ENCODE results near the gene CLRN3.

The CLRN3 gene, protein sequence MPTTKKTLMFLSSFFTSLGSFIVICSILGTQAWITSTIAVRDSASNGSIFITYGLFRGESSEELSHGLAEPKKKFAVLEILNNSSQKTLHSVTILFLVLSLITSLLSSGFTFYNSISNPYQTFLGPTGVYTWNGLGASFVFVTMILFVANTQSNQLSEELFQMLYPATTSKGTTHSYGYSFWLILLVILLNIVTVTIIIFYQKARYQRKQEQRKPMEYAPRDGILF

DNA sequence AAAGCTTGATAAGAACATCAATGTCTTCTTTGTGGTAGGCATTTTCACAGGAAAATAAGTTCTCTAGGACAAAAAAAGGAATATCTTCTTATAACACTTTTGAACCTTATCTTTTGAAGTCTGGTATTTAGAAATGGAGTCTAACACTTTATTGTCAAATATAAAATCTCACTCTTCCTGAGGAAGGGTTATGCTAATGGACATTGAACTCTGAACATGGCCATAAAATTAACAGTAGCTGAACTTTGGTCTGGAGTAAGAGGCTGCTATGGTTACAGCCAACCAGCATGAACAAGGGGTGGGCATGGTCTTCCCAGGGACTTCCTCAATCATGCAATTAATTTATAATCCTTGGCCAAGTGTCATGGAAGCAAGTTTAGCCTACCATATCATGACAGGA, at the start of gene CLRN3:
Gene CLRN3, minus strand, starts transcription at position 199 of the 400 bp plus-strand sequence. Its CDS starts 157 bp downstream, at position 42.
- no peak for DNase-seq

DNA sequence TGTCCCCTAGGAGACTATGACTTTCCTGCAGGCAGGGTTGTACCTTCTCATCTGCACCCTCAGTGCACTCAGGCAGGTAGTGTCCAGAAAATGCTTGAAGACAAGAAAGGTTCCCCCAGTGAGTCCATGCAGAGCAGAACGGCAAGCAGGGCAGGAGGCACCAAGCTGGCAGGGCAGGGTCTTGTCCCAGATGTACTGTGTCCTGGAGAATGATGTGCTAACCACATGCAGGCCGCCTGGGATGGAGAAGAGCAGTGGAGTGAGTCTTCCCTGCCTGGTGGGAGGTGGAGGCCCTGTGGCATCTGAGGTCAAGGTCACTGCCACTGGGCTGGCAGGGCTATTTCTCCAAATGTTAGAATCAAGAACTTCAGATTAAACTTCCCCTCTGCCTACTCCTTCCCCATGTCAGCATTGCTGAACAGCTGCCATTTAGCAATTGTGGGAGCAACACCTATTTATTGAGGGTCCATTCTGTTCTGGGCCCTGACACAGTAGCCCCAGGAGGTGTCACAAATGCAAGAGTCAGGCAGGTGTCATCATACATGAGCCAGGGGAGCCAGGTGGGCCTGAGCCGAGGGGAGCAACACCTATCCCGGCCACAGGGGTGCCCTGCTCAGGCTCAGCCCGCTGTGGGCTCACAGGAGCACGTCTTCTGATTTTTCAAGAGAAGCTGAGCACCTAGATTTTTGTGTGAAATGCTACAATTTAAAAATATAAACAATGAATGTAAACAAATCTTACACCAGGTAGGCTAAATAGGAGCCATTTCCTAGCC, 48.3 kb upstream of the CLRN3 start:
- no peak for DNase-seq

DNA sequence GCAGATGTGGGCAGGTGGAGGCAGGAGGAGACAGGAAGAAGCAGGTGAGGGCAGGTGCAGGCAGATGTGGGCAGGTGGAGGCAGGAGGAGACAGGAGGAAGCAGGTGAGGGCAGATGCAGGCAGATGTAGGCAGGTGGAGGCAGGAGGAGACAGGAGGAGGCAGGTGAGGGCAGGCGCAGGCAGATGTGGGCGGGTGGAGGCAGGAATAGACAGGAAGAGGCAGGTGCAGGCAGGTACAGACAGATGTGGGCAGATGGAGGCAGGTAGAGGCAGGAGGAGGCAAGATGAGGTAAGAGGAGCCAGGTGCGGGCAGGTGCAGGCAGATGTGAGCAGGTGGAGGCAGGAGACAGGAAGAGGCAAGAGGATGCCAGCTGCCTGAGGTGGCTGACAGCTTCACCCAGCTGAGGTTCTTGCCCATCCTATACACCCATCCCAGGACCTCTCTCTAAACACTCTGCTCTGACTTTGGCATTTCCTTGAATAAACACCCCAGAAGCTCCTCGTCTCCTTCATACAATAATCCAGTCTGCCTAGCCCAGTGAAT, 47.1 kb upstream of the CLRN3 start:
- DNase-seq, result no peak

DNA sequence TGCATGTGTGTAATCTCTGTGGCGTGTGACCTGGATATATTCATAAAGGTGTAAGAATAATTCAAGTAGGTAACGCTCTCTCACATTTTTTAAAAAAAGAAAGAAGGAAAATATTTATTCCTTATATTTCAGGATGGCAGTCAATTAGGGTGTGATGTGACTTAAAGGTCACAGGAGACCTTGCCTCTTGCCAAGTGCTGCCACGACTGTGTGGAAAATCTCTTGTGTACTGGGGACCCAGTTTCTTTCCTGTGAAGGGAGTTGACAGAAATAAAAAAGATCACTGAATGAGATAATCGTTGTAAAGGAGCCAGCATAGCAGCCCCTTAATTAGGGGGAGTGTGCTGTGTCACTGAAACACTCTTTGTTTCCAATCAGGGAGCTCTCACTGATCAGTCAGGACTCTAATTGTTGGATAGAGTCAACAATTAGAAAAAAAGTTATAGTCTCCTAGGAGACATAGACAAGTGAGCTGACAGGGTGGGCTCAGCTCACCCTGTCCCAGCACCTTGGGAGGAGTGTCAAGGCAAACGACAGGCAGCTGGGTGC, 45.2 kb upstream of the CLRN3 start:
- DNase-seq, result no peak

DNA sequence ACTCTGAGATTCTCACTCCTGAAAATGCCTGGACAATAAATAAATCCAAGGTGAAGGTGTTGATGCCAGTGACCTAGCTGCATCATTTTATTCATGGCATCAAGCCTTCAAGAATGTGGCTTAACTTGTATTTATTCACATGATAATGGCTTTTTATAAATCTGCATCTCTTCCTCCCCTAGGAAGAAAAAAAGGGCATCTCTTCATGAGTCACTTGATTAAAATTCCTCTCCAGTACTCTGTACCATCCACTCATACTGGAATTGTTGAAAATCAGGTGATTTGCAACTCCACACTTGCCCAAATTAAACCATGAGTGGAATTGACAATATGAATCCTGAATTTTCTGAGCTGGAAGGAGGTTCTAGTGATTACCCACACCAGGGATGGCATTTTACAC, 44.3 kb upstream of the CLRN3 start:
- DNase-seq, result no peak

DNA sequence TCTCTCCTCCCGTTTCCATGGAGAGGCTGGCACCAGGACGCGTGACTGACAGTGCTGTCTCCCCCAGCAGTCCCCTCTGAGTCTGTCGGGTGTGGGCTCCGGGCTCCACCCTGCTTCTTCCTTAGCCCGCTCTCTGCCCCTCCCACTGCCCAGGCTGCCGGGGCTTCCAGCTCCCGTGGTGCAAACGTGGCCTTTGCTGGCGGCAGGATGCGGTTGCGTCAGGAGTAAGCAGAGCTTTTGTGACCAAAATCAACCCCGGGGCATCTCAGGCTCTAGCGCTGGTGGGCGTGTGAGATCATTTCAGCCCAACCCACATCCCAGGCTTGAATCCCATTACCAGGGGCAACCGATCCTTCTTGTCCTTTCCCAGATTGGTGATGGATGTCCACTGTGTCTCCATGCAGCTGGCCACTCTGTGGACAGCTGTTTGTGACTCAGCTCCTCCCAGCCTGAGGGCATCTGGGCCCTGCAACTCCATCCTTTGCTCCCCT, 42.4 kb upstream of the CLRN3 start:
- DNase-seq, result no peak

DNA sequence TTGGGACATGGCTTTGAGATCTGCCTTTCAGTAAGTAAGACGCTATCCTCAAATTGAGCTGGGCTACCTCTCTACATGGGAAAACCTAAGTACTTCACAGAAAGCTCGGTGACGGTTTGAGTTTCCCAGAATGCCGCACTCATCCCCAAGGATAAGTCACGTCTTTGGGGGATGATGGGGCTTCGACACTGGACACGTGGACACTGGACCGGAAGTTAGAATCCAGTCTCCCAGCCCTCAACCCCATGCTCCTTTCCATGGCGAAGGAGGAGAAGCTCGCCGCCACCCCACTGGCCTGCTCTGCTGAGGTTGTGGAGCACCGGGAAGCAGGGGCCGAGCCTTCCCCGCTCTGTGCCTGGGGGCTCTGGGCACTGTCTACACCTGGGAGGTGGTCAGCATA, 41.6 kb upstream of the CLRN3 start:
- no peak for DNase-seq

DNA sequence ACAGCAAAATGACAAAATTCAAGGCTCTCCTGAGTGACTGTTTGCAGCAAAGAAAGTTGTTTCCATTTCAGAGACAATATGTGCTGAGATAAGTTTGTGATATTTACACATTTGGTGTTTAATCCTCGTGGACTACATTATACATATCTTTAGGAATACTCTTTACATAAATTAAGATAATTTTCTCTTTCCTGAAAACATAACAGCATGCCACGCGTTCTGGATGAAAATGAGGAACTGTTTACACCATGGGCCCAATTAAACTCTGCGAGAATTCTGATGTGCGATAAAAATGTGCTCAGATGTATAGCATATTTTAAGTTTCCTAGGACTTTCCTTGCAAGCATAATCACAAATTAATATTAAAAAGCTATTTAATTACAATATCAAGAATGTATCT, 40.5 kb upstream of the CLRN3 start:
- no peak for DNase-seq

DNA sequence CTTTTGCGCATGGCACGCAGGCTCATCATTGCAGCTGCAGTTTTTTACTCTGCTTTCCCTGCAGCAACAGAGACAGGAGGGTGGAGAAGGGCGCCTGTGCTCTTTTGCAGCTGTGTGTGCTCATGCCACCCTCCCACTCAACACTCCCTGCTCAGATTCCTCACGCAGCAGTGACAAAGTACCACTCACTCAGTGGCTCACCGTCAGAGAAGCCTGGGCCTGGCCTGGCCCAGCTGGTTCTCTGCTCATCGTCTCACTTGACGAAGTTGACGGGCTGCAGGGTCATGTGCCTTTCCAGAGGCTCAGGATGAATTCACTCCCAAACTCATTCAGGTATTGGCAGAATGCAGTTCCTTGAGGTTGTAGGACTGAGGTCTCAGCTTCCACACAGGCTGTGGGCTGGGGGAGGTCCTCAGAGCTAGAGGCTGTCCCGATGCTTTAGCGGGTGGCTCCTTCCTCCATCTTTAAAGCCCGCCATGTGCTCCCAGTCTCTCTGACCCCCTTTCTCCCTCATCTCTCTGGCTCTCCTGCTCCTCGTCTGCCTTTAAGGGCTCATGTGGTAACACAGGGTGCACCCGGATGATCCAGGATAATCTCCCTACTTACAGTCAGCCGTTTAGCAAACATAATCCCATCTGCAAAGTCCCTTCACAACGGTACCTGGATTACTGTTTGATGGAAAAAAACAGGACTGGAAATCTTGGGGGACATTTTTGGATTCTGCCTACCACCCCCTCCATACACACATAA, 40.0 kb upstream of the CLRN3 start:
- no peak for DNase-seq

DNA sequence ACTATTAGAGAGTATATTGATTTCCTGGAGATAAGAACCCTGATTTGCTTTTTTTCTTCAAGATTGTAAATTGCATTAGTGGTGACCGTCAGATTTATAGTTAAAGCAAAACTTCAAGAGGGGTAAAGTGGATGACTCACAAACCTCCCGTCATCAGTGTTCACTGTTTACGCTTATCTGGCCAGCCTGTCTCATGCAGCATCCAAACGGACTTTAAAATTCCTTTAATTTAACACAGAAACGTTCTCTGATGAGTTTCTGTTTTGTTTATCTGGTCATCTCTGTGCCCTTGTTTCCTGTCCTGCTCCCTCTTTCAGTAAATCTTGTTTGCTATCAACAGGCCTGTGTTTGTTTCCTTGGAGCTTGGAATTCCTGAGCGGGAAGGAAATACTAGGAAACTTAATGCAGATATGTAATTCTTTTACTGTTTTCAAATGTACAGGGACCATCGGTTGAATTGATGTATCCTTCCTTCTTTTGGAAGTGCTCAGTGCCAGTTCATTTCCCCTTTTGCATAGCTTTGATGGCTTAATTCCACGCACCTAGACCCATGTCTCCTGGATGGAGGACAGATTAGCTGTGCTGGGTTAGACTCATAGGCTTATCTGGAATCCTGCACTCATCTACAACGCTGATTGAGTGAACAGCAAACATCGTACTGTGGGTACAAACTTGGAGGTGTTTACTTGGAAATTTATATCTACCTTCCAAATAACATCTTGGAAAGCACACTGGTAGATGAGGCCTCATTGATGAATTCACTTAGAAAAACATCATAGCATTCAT, 35.5 kb upstream of the CLRN3 start:
- DNase-seq, result no peak

DNA sequence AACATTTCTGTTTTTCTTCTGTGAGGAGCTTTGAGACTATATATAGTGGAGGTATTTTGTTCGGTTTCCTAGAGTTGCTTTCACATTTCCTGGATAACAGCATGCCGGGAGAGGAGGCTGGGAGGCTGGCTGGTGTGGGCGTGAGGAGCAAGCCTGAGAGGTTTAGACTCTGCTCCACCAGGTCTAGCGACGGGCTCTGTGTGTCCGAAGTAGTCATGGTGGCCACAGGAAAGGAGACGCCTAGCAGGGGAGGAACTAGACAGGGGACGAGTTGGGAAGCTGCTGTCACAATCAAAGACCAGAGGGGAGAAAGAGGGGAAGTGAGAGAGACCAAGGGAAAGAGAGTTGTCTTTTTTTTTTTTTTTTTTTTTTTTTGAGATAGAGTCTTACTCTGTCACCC, 33.7 kb upstream of the CLRN3 start:
- DNase-seq, result no peak

DNA sequence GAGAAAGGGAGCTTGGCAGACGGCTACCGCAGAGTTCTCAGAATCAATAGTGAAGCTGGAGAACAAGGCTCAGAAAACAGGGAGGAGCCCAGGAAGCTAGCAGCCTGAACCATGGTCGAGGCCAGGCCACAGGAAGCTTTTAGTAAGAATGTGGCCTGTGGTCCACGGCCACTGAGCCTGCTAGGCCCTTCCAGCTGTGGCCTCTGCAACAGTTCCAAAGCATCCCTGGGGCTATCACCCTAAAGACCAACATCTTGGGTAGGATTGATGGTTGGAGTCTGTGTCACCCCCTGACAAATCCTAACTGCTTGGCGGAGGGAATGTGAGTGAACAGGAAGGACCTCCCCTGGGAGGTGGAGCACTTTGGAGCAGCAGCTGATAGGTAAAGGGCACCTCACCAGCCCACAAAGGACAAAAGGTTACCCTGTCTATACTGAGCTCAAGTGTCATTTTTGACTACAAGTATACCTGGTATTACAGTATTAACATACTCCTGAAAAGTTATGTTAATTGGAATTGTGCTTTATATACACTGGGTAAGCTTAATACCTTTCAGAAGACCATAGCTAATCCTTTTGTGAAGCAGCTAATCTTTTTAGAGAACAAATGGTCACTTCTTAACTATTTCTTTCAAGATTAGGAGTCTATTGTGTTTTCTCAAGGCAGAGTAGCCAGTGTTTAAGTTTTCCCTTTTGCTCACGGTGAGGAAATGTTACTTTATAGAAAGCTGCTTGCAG, 32.9 kb upstream of the CLRN3 start:
- no peak for DNase-seq

DNA sequence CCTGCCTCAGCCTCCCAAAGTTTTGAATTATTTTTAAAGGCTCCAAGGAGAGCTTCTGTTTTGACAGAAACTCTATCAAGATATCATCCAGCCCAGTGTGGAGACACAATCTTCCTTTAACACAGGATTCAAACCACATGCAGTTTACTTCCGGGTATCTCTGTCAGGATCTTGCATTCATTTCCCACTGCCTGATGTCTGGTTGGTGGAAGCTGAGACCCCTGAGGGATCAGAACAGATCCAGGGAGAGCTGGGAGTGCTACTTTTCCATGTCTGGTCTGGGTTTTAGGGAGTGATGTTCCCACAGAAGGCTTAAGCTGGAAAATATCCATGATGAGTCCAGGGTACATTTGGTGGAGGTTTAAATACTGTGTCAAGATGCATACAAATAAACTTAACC, 30.9 kb upstream of the CLRN3 start:
- DNase-seq, result no peak

DNA sequence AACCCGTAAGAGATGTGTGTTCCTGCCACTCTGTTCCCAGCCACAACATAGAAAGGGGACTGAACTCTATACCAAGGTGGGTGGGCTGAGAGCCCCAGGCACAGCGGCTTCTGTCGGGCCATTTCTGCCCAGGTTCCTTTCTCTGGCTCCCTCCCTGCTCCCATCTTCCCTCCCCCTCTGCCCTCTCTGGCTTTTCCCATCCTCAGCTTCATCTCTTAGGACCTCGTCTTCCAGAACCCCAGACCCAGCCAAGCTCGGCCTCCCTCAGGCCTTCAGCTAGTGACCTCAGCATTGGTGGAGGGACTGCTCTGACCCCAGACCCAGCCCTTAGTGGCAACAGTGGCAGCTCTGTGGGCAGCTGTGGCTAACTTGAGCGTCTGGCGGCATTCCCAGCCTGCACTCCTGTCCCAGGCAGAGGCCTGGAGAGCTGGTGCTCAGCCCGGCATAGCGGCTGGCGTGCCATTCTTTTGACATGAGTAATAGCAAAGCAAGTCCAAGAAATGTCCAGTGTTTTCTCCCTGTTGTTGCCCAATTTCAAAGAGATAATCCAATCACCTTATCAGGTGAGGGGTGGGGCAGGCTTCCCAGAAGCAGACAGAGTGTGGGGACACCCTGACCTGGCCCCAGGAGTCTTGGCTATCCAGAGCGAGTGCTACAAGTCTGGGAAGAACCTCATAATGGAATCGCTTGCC, 30.1 kb upstream of the CLRN3 start:
- no peak for DNase-seq

DNA sequence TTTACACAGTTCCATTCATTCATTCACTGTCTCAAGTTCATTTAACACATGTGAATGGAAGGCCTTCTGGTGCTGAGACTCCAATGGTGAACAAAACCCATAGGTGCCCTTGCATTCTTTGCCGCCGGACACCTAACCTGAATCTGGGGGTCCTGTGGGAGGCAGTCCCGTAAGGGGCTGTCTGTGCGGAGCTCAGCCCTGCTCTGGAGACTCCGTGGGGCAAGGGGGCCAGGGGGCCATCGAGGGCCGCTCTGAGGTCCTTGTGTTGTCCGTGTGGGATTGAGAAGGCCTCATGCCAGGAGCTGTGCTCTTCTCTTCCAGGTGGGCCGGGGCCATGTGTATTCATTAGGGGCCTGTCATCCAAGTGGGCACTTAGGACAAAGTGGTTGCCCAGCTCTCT, 29.5 kb upstream of the CLRN3 start:
- no peak for DNase-seq

DNA sequence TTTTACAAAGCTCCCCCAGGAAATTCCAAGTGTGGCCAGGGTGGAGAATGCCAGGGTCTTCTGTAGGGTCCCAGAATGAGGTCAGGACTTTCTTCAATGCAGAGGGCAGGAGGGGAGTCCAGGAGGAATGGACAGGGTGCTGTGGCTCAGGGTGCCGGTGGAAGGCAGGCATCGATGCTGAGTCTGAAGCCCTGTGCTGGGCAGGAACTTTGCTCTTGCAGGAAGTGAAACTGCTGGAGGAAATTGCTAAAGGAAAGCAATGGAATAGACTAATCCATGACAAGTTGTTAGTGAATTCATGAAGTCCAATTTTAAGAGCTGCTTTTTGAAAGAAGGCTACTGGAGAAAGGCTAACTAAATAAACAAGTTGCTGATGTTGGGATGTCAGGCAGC, 29.0 kb upstream of the CLRN3 start:
- no peak for DNase-seq

DNA sequence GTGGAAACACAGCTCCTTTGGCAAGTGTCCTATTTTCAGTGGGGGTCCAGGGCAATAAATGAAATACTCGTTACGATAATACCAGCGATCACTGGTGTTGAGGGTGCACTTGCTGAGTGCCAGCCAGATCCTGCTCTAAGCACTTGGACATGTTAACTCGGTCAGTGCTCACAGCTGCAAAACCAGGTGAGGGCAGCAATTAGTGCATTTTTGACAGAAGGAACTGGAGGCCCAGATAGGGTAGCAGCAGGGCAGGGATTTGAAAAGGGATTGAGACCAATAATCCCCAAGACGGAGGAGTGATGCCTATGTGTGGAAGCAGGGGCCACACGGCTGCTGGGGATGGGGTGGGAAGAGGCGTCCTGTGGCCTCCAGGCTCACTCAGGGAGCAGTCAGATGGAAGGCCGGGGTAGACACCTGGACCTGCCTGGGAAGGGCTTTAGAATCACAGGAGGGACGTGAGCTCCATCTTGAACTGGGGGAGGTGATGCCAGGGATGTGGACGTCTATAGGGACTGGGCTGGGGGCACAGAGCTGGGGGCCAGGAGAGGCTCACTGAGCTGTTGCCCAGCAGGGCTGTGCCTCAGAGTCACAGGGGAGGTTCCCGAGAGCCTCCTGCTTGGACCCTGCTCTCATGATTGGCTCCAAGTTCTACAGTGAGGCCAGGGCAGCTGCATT, 28.5 kb upstream of the CLRN3 start:
- DNase-seq, result no peak

DNA sequence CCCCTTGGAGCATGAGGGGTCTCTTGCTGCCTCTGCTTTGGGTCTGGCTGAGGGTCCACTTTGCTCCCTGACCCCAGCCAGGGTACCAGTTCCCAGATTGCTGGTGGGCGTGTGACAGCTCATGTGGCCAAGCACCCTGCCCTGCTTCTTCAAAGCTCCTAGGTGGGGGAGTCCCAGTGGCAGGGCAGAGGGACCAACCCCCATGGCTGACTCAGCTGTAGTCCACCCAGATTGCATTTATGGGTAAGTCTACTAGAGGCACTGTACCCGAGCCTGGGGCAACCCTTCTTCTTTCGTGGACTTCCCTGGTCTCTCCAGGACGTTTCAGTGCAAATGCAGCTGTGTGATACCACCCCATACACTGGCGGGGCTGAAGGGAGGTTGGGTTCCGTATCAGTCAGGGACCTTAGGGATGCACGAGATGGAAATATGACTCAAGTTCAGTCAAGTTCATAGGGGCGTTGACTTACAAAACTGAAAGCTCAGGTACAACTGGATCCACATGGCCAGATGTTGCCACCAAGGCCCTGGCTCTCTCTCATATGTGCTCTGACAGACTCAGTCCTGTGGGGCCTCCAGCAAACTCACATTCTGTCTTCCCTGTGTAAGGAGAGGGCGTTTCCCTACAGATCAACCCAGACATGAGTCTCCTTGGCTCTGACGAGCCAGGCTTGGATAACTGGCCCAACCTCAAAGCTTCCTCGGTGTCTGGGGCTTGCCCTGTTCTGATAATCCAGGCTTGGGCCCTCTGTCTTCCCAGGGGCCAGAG, 27.7 kb upstream of the CLRN3 start:
- DNase-seq, result no peak

DNA sequence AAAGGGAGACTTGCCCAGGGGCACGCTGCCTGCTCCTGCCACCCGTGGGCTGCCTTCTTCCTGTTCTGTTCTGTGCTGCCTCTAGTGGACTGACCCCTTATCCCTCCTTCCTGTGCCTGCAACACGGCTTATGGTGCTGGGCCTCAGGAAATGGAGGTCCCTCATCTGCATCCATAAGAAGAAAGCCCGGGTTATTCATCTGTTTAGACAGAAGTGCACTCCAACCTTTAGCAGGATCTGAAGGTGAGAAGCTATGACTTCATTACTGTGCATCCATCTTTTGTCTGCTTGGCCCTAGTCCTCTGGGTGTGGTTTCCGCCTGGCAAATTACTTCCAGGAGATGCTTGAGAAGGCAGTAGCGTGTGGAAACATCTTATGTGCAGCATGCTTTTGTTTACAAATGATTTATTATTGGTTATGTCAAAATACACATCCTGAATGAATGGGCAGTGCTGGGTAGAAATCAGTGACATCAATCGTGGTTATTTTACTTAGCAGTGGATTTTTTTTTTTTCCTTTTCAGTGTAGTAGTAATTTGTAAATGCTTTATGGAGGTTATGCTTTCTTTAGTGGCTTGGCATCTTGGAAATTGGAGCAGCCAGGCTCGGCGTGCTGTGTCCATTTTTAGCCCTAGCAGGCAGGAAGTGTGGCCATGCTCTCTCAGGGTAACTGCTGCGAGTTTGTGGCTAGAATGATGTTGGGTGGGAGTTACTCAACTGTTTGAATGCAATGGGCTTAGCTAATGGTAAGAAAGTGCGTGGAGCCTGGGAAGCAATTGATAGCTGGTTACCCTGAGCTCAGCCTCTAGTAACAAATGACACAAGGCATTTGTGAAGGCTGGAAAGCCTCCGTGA, 26.9 kb upstream of the CLRN3 start:
- no peak for DNase-seq
